GM18526 (cell line): ENCODE results near the gene CMKLR1.

Experiments
- POLR2A ChIP-seq: IDR thresholded peaks from 3 replicates; pipeline ENCODE4 v1.6.1; 2011; ENCODE audit not compliant: insufficient read length; ENCODE audit errors: extremely low read depth

CMKLR1 gene, protein sequence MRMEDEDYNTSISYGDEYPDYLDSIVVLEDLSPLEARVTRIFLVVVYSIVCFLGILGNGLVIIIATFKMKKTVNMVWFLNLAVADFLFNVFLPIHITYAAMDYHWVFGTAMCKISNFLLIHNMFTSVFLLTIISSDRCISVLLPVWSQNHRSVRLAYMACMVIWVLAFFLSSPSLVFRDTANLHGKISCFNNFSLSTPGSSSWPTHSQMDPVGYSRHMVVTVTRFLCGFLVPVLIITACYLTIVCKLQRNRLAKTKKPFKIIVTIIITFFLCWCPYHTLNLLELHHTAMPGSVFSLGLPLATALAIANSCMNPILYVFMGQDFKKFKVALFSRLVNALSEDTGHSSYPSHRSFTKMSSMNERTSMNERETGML

DNA sequence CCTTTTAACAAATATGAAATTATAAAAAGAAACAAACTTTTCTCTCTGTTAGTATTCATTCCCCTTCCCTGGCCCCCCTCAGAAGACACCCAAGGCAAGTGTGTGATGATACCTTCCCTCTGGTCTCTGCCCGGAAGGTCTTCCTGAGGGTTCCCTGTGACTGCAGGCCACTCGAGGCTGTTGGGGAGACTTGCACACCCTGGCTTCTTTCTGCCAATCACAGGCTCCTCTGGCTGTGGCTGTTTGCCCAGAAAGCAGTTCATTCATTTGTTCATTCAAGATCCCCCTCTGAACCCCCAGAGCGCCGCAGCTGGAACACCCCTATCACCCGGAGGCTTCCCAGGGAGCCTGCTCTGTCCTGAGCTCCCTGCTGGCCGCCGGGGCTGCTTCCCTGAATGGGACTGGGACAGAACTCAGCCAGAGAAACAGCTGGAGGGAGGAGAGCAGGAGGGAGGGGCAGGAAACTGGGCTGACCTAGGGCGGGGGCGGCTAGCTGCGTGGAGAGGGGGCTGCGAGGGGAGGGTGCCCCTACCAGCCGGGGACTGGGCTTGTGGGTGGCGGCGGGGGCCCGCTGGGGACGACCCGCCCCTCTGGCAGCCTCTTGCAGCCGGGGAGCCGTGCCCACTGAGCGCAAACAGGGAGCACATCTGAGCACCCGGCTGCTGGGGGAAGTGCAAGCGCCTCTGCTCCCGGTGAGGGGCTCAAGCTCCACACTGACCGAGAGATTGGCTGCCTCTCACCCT lies at the start of gene CMKLR1:
CMKLR1 (minus strand) TSS at position 397 of the 743 bp plus-strand sequence. CDS start 45,720 bp downstream, outside the sequence.
- no peak for TF ChIP-seq POLR2A

DNA sequence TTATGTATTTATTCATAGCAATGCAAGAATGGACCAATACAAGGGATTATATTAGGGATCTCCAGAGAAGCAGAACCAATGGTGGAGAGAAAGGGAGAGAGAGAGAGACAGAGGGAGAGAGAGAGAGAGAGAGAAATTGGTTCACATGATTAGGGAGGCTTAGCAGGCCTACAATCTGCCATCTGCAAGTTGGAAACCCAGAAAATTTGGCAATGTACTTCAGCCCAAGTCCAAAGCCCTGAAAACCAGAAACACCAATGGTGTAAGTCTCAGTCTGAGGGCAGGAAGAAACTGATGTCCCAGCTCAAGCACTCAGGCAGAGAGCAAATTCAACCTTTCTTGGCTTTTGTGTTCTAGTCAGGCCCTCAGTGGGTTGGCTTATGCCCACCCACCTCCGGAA lies 48.7 kb upstream of the CMKLR1 start:
- TF ChIP-seq POLR2A, result no peak

DNA sequence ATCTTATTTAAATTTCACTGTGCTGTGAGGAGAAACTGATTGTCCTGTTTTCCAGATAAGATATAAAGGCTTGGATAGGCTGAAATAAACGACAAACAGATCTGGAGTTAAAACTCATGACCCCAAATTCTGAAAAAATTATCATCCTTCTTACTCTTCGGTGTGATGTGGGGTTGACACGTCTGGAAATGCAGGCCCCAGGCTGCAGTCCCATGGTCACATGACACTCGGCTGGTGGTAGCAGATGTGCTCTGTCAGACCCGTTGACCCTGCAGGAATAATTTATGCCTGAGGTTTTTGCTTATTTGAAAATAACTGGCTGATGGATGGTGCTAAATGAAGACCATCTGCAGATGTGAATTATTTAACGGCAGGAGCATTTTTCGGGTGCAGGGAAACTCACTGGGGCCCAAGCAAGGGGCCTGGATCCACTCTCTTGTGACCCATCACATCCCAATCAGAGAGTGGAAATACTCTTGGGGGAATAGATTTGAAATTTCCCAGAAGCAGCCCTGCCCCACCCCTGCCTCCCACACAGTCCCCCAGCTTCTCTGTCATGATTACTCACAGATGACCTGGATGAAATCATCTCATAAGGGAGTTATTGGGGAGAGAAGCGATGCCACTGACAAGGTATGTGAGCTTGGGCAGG lies 47.7 kb upstream of the CMKLR1 start:
- no peak for TF ChIP-seq POLR2A

DNA sequence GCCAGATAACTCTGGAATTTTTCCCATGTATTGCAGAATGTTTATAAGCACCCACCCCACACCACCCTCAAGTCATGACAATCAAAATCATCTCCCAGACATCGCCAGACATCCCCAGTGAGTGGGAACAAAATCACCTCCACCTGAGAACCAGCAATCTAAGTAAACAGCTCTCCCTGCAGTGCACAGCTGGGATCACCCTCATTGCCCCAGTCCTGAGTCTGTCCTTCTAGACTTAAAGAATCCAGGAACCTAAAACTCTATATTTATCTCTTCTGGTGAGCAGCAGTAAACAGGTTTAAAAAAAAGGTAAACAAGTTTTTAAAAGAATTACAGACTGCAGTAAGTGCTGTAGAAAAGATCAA lies 43.3 kb upstream of the CMKLR1 start:
- no peak for TF ChIP-seq POLR2A

DNA sequence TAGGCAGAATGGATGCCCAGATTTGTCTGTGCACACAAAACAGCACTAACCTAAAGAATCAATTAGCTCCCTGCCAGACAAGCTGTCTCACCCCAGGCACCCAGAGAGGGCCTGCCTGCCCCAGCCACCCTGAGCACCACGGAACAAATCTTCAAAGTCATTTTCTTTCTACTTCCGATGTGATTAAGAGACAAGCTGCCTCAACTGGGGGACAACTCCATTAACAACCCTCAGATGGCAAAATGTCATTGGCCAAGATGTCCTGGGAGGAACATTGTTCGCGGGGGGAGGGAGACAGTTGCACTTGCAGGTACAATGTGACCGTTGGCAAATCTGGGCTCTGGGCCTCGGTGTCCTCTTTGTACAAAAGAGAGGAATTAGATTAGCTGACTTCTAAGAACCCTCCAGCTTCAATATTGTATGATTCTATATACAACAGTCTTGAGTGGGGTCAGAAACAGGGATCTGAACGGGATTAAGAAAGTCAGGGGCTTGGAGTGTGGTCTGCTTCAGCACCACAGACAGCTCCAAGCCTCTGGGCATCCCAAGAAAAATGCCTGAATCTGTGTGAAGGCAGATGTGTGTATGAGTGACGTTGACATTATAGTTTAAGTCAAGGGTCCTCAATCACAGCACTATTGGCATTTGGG lies 42.8 kb upstream of the CMKLR1 start:
- no peak for TF ChIP-seq POLR2A

DNA sequence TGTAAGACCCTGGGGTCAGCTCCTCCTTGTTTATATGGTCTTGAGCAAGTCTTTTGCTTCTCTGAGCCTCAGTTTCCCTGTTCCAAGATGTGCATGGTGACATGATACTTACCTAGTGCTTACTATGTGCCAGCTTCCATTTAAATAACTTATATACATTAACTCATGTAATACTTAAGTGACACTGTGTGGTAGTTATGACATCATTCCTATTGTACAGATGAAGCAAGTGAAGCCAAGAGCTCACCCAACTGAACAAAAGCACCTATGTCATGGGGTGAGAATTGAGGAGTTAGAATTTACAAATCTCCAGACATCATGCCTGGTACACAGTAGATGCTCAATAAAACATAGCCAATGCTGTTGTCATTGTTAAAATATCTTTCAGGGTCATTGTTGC lies 41.3 kb upstream of the CMKLR1 start:
- no peak for TF ChIP-seq POLR2A

DNA sequence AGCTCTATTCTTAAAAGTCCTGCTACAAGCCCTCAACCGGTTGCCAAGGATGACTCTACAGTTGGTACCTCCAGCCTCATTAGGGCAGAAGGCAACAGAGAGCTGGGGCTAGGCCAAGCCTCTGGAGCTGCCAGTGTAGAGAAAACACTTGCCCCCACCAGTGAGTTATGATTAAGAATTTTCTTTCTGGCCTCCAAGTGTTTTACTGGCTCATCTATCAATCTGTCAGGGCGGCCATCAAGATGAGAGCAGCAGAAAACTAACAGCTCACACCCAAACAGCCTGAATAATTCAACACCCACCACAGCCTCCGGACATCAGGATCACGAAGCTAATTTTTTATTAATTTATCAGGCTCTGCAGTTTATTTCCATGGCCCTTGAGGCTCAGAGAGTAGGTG lies 40.7 kb upstream of the CMKLR1 start:
- no peak for TF ChIP-seq POLR2A

DNA sequence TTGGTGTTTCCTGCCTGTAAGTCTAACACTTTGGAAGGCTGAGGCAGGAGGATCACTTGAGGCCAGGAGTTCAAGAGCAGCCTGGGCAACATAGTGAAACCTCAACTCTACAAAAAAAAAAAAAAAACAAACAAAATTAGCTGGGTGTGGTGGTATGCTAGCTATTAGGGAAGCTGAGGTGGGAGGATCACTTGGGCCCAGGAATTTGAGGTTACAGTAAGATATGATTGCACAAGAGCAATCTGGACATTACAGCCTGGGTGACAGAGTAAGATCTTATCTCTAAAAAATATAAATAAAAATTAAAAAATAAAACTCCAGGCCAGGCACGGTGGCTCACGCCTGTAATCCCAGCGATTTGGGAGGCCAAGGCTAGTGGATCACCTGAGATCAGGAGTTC lies 39.8 kb upstream of the CMKLR1 start:
- TF ChIP-seq POLR2A, result no peak

DNA sequence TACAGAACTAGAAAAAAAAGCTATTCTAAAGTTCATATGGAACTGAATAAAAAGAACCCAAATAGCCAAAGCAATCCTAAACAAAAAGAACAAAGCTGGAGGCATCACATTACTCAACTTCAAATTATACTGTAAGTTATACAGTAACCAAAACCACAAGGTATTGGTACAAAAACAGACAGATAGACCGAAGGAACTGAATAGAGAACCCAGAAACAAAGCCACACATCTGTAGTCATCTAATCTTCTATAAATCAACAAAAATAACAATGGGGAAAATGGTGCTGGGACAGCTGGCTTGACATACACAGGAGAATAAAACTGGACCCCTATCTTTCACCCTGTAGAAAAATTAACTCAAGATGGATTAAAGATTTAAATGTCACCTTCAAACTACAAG lies 38.1 kb upstream of the CMKLR1 start:
- no peak for TF ChIP-seq POLR2A

DNA sequence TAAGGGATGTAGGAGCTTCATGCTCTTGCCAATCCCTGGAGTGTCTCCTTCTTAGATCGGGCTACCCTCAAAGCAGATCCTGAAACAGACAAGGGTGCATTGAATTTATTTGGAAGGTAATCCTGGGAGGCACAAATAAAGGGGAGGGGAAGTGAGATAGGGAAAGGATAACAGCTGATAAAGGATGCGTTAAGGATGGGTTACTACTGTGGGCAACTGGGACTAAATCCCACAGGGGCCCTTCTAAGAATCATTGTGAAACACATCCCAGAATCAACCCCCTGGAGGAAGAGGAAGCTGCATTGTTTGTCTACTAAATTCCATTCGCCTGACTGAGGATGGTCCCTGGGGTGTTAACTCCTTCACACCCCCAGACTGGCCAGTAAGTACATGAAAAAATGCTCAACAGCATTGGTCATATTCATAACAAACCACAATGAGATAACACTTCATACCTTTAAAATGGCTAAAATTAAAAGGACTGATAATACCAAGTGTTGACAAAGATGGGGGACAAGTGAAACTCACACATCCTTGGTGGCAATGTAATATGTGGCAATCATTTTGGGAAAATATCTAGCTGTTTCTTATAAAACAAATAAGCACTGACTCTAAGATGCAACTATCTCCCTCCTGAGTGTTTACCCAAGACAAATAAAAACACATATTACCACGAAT lies 37.0 kb upstream of the CMKLR1 start:
- no peak for TF ChIP-seq POLR2A

DNA sequence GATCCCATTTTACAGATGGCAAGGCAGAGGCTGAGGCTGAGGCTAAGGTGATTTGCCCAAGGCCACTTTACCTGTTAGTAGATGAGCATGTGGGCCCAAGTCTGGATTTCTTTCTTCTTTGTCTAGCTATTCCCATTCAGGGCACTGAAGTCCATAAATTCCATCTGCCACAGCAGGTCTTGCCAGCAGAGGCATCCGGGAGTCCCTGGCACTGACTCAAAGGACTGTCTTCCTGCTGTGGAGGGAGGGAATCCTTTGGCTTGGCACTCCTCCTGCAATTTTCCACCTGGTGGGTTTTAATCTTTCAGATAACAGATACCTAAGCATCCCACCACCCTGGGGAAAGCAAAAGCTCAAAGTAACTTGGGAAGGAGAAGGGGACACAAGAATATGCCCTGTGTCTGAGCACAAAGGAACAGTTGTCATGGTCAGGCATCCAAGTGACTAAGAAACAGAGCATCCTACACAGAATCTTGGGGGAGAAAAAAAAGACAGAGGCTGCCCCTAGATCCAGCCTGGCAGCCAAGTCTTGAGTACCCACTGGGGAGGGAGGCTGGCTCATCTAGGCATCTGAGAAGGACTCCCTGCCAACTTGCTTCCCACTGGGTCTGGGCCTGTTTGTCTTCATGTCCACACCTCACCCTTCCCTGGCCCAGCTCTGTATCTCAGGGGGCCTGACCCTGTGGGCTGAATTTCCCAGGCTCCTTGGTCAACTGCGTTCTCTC lies 35.6 kb upstream of the CMKLR1 start:
- no peak for TF ChIP-seq POLR2A

DNA sequence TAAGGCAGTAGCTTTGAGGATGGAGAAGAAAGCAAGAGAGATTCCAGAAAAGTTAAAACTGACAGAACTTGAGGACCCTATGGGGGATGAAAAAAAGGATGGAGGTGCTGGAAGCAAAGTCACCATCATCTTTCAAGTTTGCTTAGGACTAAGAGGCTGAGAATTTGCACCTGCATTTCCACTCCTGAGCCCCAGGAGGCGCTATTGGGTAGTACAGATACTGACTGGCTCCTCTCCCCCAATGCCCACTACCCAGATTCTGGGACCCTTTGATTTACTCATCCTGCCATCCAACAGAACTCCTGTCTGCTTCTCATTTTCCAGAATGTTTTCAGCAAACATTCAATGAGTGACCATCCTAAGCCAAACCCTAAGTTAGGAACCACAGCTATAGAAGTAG lies 34.0 kb upstream of the CMKLR1 start:
- no peak for TF ChIP-seq POLR2A

DNA sequence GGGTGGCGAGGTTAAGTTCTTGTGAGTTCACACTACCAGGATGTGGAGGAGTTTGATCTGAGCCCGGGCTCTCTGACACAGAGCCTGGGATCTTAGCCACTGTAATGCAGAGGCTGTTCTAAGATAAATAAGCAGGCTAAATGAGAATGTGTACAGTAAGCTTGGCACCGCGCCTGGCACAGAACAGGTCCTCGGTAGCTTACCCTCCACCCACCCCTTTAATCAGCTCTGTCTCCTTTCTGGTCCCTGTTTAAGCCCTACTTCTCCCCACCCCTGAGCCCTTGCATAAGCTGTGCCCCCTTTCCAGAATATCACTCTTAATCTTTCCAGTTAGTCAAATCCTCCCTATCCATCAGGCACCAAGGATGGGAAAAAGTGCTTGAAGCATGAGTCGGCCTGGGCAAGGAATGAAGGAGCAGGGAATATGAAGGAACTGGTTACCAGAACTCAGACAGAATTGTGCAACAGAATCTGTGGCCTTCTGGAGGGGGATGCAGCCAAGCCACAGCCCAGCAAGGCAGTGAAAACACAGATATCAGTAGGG lies 32.8 kb upstream of the CMKLR1 start:
- no peak for TF ChIP-seq POLR2A

DNA sequence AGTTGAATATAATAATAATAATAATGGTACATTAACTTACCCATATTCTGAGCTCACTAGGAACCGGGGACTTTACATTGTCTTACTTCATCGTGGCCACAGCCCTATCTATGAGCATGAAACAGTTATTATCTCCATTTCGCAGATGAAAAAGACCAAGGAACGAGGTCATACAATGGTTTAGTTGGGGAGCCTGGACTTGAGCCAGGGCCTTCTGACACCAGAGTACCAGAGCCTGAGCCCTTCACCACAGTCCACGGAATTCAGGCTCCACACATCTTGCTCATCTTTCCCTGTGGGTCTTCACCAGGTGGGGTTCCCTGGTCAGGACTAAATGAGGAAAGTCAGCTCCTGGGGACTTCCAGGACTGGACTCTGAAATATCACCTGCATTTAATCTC lies 31.3 kb upstream of the CMKLR1 start:
- TF ChIP-seq POLR2A, result no peak
